H4 (cell line): ENCODE data around the gene SLC1A7. TPM values are rescaled to one million over a fixed set of nuclear protein-coding genes. Genes with fewer than 3 reads are reported as not detected.

ENCODE experiments used
- DNase-seq: peaks from one replicate; pipeline ENCODE4 v3.0.0-alpha.2; 2015; ENCODE audit warnings: low spot score
- total RNA-seq: library from RNA; depleted of rRNA; stranded (reverse); fragments of >200 nt; shearing (Covaris generic); gene quantifications from 2 replicates; pipeline ENCODE4 v1.2.3, GENCODE V29; 2014

Gene SLC1A7
- total RNA-seq, 1 experiment from 2014 or later: 0.60 TPM

GRCh38 chr1:53160924-53161378, 18.5 kb upstream of the SLC1A7 start:
- DNase-seq: no peak

DNA sequence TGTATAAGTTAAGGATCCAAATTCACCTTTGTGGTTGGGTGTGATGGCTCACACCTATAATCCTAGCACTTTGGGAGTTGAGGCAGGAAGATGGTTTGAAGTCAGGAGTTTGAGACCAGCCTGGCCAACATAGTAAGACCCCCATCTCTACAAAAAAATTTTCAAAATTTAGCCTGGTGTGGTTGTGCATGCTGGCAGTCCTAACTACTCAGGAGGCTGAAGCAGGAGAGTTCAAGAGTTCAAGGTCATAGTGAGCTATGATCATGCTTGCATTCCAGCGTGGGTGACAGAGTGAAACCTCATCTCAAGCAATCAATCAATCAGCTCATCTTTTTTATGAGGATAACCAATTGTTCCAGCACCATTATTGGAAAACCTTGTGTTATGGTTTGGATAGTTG, 16.5 kb upstream of the SLC1A7 start:
- DNase-seq: no peak

- DNase-seq: no peak
Observed at GRCh38 chr1:53156783-53157182, 14.3 kb upstream of the SLC1A7 start.

DNA sequence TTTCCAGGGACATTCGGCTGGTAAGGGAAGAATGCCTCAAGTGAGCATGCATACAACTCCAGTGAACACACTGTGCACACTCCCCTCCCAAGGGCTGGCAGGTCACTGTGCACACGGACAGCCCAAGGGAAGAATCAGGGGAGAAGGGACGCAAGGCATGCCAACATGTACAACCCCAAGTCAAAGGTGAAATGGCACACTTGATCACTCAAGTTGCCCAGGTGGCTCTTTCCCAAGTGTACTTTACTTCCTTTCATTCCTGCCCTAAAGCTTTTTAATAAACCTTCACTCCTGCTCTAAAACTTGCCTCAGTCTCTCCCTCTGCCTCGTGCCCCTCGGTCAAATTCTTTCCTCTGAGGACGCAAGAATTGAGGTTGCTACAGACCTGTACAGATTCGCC, 13.5 kb upstream of the SLC1A7 start:
- no peak for DNase-seq

- no peak for DNase-seq
Observed at GRCh38 chr1:53155534-53155933, 13.1 kb upstream of the SLC1A7 start.

- DNase-seq: no peak
Observed at GRCh38 chr1:53154859-53155438, 12.5 kb upstream of the SLC1A7 start.

DNA sequence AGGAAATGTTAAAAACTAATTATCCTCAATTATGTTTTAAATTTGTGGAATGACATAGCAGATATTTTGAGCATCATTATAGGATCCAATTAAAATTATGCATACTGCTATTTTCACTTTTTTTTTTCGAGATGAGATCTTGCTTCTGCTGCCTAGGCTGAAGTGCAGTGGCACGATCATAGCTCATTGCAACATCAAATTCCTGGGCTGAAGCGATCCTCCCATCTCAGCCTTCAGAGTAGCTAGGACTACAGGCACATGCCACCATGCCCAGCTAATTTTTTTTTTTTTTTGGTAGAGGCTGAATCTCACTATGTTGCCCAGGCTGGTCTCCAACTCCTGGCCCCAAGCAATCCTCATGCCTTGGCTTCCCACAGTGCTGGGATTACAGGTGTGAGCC, 11.3 kb upstream of the SLC1A7 start:
- DNase-seq: no peak

DNA sequence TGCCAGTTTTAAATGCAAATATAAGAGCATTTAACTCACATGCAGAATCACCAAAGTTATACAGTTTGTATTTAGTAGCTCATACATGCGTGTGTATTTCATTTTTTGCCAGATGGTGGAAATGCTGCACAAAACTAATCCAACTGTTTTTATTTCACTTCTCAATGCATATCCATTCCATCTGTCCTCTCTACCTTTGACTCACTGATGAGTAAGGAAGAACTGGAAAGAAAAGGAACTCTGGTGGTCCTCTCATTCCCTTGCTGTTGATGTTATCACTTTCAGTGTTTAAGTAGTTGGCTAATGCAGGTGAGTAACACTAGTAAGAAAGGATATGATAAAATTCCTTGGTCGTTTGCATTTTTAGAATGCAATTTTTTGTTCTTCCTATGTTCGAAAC, 5.7 kb upstream of the SLC1A7 start:
- DNase-seq: no peak

DNA sequence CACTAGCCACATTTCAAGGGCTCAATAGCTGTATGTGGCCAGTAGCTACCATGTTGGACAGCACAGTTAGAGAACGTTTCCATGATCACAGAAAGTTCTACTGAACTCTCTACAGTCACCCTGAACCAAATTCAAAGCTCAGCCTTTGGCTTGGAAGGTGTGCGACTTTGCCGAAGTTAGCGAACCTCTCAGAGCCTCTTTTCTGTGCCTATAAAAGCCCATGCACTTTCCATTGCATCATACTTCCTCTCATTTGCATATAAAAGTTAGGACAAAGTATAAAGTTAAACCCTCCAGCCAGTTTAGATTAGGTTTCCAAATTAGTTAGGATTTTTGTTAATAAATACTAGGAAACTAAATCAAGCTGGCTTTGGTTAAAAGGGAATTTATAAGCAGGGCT, 4.7 kb upstream of the SLC1A7 start:
- no peak for DNase-seq

- DNase-seq: peak; percentile 98
Observed at GRCh38 chr1:53145942-53146708, 3.7 kb upstream of the SLC1A7 start.

GRCh38 chr1:53145619-53145941, 3.1 kb upstream of the SLC1A7 start:
- DNase-seq: no peak

- DNase-seq: no peak
Observed at GRCh38 chr1:53145051-53145600, 2.7 kb upstream of the SLC1A7 start.

GRCh38 chr1:53144201-53144600, 1.8 kb upstream of the SLC1A7 start:
- no peak for DNase-seq

GRCh38 chr1:53143527-53143926, 1.1 kb upstream of the SLC1A7 start:
- DNase-seq: no peak

DNA sequence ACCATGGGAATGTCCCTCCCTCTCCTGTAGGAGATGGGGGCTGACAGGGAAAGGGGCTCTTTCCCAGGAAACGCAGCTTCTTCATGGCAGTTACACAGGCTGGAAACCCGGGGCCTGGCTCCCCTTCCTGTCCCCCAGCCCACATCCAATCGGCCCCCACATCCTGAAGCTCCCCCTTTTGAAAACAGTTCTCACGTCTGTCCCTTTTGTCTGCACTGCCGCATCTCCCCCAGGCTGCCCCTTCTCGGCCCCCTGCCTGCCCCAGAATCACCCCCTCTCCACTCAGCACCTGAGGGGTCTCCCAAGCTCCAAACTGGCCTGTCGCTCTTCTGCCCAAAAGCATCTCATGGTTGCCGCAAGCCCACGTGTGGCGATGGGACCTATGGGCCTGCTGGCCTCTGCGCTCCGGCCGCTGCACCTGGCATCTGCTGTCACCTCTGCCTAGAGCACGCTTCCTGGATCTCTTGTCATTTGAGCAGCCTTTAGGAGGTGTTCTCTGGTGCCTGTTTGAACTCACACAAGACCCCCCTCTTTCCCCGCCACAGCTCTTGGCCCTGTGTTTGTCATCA, 867 bp downstream of the SLC1A7 start:
- no peak for DNase-seq

DNA sequence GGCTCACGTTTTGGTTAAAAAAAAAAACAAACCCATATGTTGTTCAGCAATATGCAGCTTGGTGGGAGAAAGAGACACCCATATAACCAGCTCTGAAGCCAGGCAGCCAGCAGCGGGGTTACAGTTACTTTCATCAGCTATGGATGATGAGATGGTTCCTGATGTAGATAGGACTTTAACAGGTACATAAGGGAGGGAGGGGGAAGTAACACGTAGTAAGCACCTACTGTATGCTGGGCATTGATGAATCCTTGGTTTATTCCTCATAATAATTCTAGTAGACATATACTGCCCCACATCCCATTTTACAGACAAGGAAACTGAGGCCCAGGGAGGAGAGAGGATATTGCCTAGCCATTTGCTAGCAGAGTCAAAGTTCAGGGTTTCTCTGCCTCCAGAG, 2.0 kb downstream of the SLC1A7 start:
- DNase-seq: no peak

- no peak for DNase-seq
Observed at GRCh38 chr1:53139951-53140361, 2.5 kb downstream of the SLC1A7 start.

DNA sequence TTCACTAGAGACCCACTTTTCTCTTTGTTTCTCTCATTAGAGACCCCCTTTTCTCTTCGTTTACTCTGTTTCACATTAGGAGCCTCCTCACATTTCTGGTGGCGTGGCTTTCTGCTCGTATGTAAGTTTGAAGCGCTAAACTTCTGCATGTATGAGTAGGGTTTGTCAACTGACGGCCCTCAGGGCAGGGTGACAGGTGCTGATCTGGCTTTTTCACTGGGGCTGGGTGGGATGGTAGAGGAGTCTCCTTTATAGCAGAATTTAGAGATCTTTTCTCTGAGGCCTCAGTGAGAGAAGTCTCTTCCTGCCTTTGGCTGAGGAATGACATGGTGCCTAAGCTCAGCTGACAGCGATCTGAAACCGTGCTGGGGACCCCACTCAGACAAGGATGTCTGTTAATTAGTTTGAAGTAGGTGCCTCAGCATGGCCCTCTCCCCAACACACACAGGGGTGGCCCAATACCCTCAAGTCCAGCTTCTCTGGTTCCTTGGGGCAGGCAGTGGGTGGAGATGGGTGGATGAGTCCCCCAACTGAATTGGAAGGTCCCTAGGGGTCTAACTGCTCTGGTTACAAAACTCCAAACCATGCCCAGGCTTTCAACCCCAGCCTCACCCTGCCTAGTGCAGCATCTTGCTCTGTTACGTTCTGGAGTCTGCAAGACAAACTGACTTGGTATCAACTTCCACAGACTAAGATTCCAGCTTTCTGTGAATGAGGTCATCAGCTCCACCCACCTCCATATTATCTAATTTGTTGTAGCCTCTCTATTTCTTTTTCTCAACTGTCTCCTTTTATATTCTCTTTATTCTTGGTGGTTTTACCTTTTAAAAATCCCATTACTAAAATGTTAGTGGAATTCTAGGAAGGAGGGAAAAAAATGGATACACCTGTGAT, 3.2 kb downstream of the SLC1A7 start:
- DNase-seq: no peak

DNA sequence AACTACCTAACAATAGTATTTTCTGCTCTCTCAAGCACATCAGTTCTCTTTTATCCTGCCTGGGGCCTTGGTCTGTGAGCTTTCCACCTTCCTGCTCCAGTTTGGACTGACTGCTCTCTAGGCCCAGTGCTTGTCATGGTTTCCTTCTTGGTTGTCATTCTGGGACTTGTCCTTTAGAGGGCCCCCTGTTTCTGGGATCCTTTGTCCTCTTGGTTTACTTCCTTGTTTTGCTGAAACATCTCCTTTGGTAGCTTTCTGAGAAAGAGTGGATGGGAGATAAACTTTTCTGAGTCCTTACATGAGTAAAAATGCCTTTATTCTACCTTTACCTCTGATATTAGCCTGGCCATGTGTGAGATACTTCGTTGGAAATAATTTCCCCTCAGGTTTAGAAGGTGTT, 4.7 kb downstream of the SLC1A7 start:
- DNase-seq: no peak

- DNase-seq: peak; percentile 83
Observed at GRCh38 chr1:53135735-53136114, 6.7 kb downstream of the SLC1A7 start.

DNA sequence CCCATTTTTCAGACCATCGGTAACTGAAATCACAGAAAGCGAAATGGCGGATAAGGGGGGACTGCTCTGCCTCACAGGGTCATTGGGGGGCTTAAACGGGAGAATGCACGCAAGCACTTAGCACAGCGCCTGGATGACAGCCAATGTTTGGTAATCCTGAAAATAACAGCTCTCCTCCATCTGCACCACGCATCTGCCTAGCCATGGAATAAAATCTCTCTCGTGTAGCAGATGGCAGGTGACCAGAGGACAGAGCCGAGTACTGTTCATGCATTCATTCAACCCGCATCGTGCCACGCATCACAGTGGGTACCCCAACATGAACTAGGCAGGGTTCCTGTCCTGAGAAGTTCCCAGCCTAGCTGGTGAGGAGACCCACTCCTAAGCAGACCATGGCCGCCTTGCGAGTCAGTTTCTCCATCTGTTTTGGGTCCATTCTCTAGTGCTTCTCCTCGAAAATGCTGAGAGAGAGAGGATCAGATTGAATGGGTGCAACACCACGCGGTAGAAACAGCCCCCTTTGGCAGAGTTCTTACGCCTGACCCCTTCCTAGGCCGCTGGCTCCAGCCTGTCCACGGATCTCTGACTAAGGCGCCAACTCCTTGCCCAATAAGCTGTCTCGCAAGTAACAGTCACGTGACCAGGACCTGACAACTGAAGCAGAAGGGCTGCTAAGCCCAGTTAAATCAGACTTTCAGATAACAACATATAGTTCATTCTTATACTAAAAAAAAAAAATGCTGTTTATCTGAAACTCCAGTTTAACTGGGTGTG, 7.3 kb downstream of the SLC1A7 start:
- peak; percentile 90 for DNase-seq
